HG02759 (cell line): ENCODE results near the gene KBTBD2.
"Not testable (repeated sequence)": the region's sequence is repeated elsewhere in the genome, so short reads cannot be mapped to it uniquely, and the experiment has no call there.

Experiments
- ATAC-seq: cut with Tn5 transposase; IDR thresholded peaks from one replicate; pipeline ENCODE4 v1.9.1; 2021; ENCODE audit warnings: mild to moderate bottlenecking, moderate library complexity; ENCODE audit not compliant: unreplicated experiment

The KBTBD2 gene

GRCh38 chr7:32857063-32857462, 34.5 kb downstream of the KBTBD2 start:
- not testable (repeated sequence) for ATAC-seq

GRCh38 chr7:32855837-32856775, 35.5 kb downstream of the KBTBD2 start:
- not testable (repeated sequence) for ATAC-seq

- not testable (repeated sequence) for ATAC-seq
Observed at GRCh38 chr7:32850654-32851053, 40.9 kb downstream of the KBTBD2 start.

- not testable (repeated sequence) for ATAC-seq
Observed at GRCh38 chr7:32848655-32849054, 42.9 kb downstream of the KBTBD2 start.

GRCh38 chr7:32846630-32847225, 44.8 kb downstream of the KBTBD2 start:
- ATAC-seq, result peak; percentile 100

GRCh38 chr7:32844748-32845147, 46.8 kb downstream of the KBTBD2 start:
- not testable (repeated sequence) for ATAC-seq

GRCh38 chr7:32843763-32844162, 47.8 kb downstream of the KBTBD2 start:
- ATAC-seq, result not testable (repeated sequence)

- not testable (repeated sequence) for ATAC-seq
Observed at GRCh38 chr7:32839846-32840245, 51.7 kb downstream of the KBTBD2 start.

- peak; percentile 77 for ATAC-seq
Observed at GRCh38 chr7:32828996-32829752, 62.4 kb downstream of the KBTBD2 start.
